Stimulated activated naive CD8-positive, alpha-beta T cell treated with anti-CD3 and anti-CD28 coated beads, Interleukin-15, Interleukin-2, amounts not matched to agents 100 ng/mL and 50 ng/mL, for 24 hours (primary cell): ENCODE data around the gene FSIP2.
"Not testable (repeated sequence)": the region's sequence is repeated elsewhere in the genome, so short reads cannot be mapped to it uniquely, and the experiment has no call there.

Source experiments
- H3K27ac Mint-ChIP-seq: one replicate; pipeline ENCODE4 v1.8.0; 2021; ENCODE audit warnings: mild to moderate bottlenecking, mixed read lengths
- H3K27me3 Mint-ChIP-seq: one replicate; pipeline ENCODE4 v1.8.0; 2021; ENCODE audit warnings: mixed read lengths
- H3K36me3 Mint-ChIP-seq: one replicate; pipeline ENCODE4 v1.8.0; 2021; ENCODE audit warnings: low read depth, mixed read lengths
- H3K4me1 Mint-ChIP-seq: one replicate; pipeline ENCODE4 v1.8.0; 2021; ENCODE audit warnings: low read depth, mixed read lengths
- H3K4me3 Mint-ChIP-seq: one replicate; pipeline ENCODE4 v1.8.0; 2021; ENCODE audit warnings: mild to moderate bottlenecking, mixed read lengths
- H3K9me3 Mint-ChIP-seq: one replicate; pipeline ENCODE4 v1.8.0; 2021; ENCODE audit warnings: mixed read lengths

The FSIP2 gene

GRCh38 chr2:185835974-185836373 is 97.4 kb downstream of the FSIP2 start:
- Mint-ChIP-seq H3K9me3 (peaks cover 13% of the 10 kb centered on the region), H3K4me3 (no peak overlapping the region), H3K27ac (no peak overlapping the region), H3K36me3 (no peaks in the 10 kb centered on the region), H3K4me1 (no peaks in the 10 kb centered on the region), H3K27me3 (no peaks in the 10 kb centered on the region)

GRCh38 chr2:185854885-185855284 is 116.3 kb downstream of the FSIP2 start:
- Mint-ChIP-seq H3K27ac (no peak overlapping the region), H3K9me3 (peaks cover 16% of the 10 kb centered on the region), H3K4me3 (no peak overlapping the region), H3K27me3 (no peaks in the 10 kb centered on the region), H3K36me3 (peaks cover 7% of the 10 kb centered on the region), H3K4me1 (no peaks in the 10 kb centered on the region)

- Mint-ChIP-seq H3K4me3 (no peak overlapping the region), H3K9me3 (peaks cover 9% of the 10 kb centered on the region), H3K36me3 (peaks cover 2% of the 10 kb centered on the region), H3K27me3 (no peaks in the 10 kb centered on the region), H3K4me1 (no peaks in the 10 kb centered on the region), H3K27ac (no peak overlapping the region)
Observed at GRCh38 chr2:185857691-185858090, 119.1 kb downstream of the FSIP2 start.

- H3K4me1 Mint-ChIP-seq = no peaks in the 10 kb centered on the region
- H3K9me3 Mint-ChIP-seq = peaks cover 10% of the 10 kb centered on the region
Observed at GRCh38 chr2:185859506-185859905, 120.9 kb downstream of the FSIP2 start.

GRCh38 chr2:185860321-185860720 is 121.7 kb downstream of the FSIP2 start:
- Mint-ChIP-seq H3K4me1 (no peaks in the 10 kb centered on the region), H3K9me3 (peaks cover 5% of the 10 kb centered on the region), H3K27me3 (no peaks in the 10 kb centered on the region), H3K36me3 (no peaks in the 10 kb centered on the region), H3K27ac (no peak overlapping the region), H3K4me3 (no peak overlapping the region)

More at GRCh38 chr2:185859506-185859905, 120.9 kb downstream of the FSIP2 start:
- Mint-ChIP-seq H3K27me3 (no peaks in the 10 kb centered on the region), H3K36me3 (no peaks in the 10 kb centered on the region), H3K27ac (no peak overlapping the region), H3K4me3 (no peak overlapping the region)

GRCh38 chr2:185862657-185863398 is 124.2 kb downstream of the FSIP2 start:
- Mint-ChIP-seq H3K4me1 (no peaks in the 10 kb centered on the region), H3K36me3 (no peaks in the 10 kb centered on the region), H3K27me3 (no peaks in the 10 kb centered on the region), H3K27ac (no peak overlapping the region), H3K9me3 (peaks cover 5% of the 10 kb centered on the region), H3K4me3 (no peak overlapping the region)

GRCh38 chr2:185864468-185865260 is 126.1 kb downstream of the FSIP2 start:
- not testable (repeated sequence) for H3K36me3 Mint-ChIP-seq, H3K27ac Mint-ChIP-seq, H3K9me3 Mint-ChIP-seq

GRCh38 chr2:185875136-185875931 is 136.7 kb downstream of the FSIP2 start:
- no peaks in the 10 kb centered on the region for H3K36me3 Mint-ChIP-seq
- H3K4me1 Mint-ChIP-seq = no peaks in the 10 kb centered on the region
- no peaks in the 10 kb centered on the region for H3K27me3 Mint-ChIP-seq
- no peak overlapping the region for H3K4me3 Mint-ChIP-seq
- no peaks in the 10 kb centered on the region for H3K9me3 Mint-ChIP-seq
- no peak overlapping the region for H3K27ac Mint-ChIP-seq

More at GRCh38 chr2:185864468-185865260, 126.1 kb downstream of the FSIP2 start:
- not testable (repeated sequence) for H3K4me1 Mint-ChIP-seq, H3K4me3 Mint-ChIP-seq, H3K27me3 Mint-ChIP-seq

GRCh38 chr2:185876234-185876633 is 137.6 kb downstream of the FSIP2 start:
- H3K4me3 Mint-ChIP-seq = no peak overlapping the region
- H3K36me3 Mint-ChIP-seq = no peaks in the 10 kb centered on the region
- no peaks in the 10 kb centered on the region for H3K9me3 Mint-ChIP-seq
- H3K27ac Mint-ChIP-seq = no peak overlapping the region
- H3K4me1 Mint-ChIP-seq = no peaks in the 10 kb centered on the region
- no peaks in the 10 kb centered on the region for H3K27me3 Mint-ChIP-seq

- Mint-ChIP-seq H3K4me1 (no peaks in the 10 kb centered on the region), H3K9me3 (no peaks in the 10 kb centered on the region), H3K27me3 (no peaks in the 10 kb centered on the region), H3K27ac (no peak overlapping the region), H3K36me3 (no peaks in the 10 kb centered on the region), H3K4me3 (no peak overlapping the region)
Observed at GRCh38 chr2:185880396-185880795, 141.8 kb downstream of the FSIP2 start.
